Lung (tissue), 12 donors: ENCODE data around the gene EXOSC7. TPM values are rescaled to one million over a fixed set of nuclear protein-coding genes. Genes with fewer than 3 reads are reported as not detected.
A peak's percentile ranks its signal among the peaks of the same experiment; 100 is the strongest.

ENCODE experiments used
- ATAC-seq: fragments of 200-7000 bp; cut with Tn5 transposase; one replicate; pipeline ENCODE4 v1.9.1; 2020; ENCODE audit warnings: moderate number of reproducible peaks; ENCODE audit not compliant: insufficient read depth, low FRiP score
- DNase-seq, 3 donors: peaks; one replicate each; pipeline ENCODE4 v3.0.0-alpha.2; 2013 to 2017
- H3K27ac ChIP-seq, 2 donors: one replicate each; pipeline ENCODE4 v1.5.1; 2013; ENCODE audit warnings: mild to moderate bottlenecking in 2 of 2, moderate library complexity in 2 of 2, control low read depth in 1 of 2, inconsistent platforms in 1 of 2, low read depth in 1 of 2, low read length in 1 of 2
- H3K27me3 ChIP-seq, 3 donors: one replicate each; pipeline ENCODE4 v1.5.1; 2013; ENCODE audit warnings: low read length in 2 of 3; ENCODE audit not compliant: control insufficient read depth in 3 of 3, insufficient read depth in 3 of 3
- H3K36me3 ChIP-seq, 4 donors: one replicate each; pipeline ENCODE4 v1.5.1; 2013; ENCODE audit warnings: low read length in 4 of 4, mild to moderate bottlenecking in 1 of 4, moderate library complexity in 1 of 4; ENCODE audit not compliant: control insufficient read depth in 4 of 4, insufficient read depth in 4 of 4
- H3K4me1 ChIP-seq, 5 donors: one replicate each; pipeline ENCODE4 v1.5.1; 2013; ENCODE audit warnings: low read length in 5 of 5, mild to moderate bottlenecking in 2 of 5, moderate library complexity in 1 of 5; ENCODE audit not compliant: control insufficient read depth in 5 of 5, insufficient read depth in 5 of 5
- H3K4me3 ChIP-seq: one replicate; pipeline ENCODE4 v1.5.1; 2013; ENCODE audit warnings: mild to moderate bottlenecking, control low read depth, moderate library complexity
- H3K9ac ChIP-seq, 2 donors: one replicate each; pipeline ENCODE4 v1.5.1; 2013; ENCODE audit warnings: low read length in 2 of 2, control low read depth in 1 of 2; ENCODE audit not compliant: insufficient read depth in 1 of 2
- H3K9me3 ChIP-seq, 4 donors: one replicate each; pipeline ENCODE4 v1.5.1; 2013; ENCODE audit warnings: low read length in 3 of 4, mild to moderate bottlenecking in 1 of 4, moderate library complexity in 1 of 4; ENCODE audit not compliant: control insufficient read depth in 4 of 4, insufficient read depth in 3 of 4
- CTCF ChIP-seq: IDR thresholded peaks from 2 replicates; pipeline ENCODE4 v1.5.1; 2012; ENCODE audit warnings: mild to moderate bottlenecking; ENCODE audit errors: control extremely low read depth, extremely low read depth
- WGBS, 2 donors: extraction: QIAGEN DNeasy Blood & Tissue Kit; methylation state at CpG; one replicate each; pipeline ENCODE4 v1.1.7; 2013; 5-methylcytosine and 5-hydroxymethylcytosine counted together
- polyA plus RNA-seq, 2 donors: library from polyadenylated mRNA; stranded (reverse); fragments of 200-250 nt; gene quantifications; one replicate each; pipeline ENCODE4 v1.2.1, GENCODE V29; 2013
- total RNA-seq, 2 donors: library from RNA; depleted of rRNA in 1 of 2; stranded (reverse); fragments of >200 nt in 1 of 2; gene quantifications; one replicate each; pipeline ENCODE4 v1.2.1, GENCODE V29; 2014 to 2021
- donor health status: control.
- donor health status: control.
- donor health status: Bipolar disorder and iron deficiency.
- donor health status: healthy.
- donor health status: DM: yes; HTN: yes; CAD: no.

Gene EXOSC7
- total and polyA plus RNA-seq, 4 donors, result 37.4 to 67.2 (median 46.6) TPM

GRCh38 chr3:45002139-45002660, 26.2 kb downstream of the EXOSC7 start:
- TF ChIP-seq CTCF, result no peak
- no peak overlapping the region for H3K27ac ChIP-seq

GRCh38 chr3:45002720-45003119, 26.7 kb downstream of the EXOSC7 start:
- Histone ChIP-seq H3K36me3 (peaks cover 10 to 48% (median 34%) of the 10 kb centered on the region in 4 donors), H3K27ac (peak overlapping the region in 1 of 2 donors; percentile 46), H3K9ac (no peak overlapping the region)

More at GRCh38 chr3:45002139-45002660, 26.2 kb downstream of the EXOSC7 start:
- 73 to 91% methylated on average over 2 of the region's 2 CpGs for WGBS, 2 donors
- DNase-seq (no peak), ATAC-seq (no peak)
- no peak overlapping the region for H3K4me3 ChIP-seq
- H3K27me3 ChIP-seq, result no peaks in the 10 kb centered on the region
- H3K4me1 ChIP-seq, result peaks cover 0 to 10% (median 1%) of the 10 kb centered on the region in 5 donors
- peaks cover 12 to 50% (median 35%) of the 10 kb centered on the region in 4 donors for H3K36me3 ChIP-seq
- no peak overlapping the region for H3K9ac ChIP-seq
- H3K9me3 ChIP-seq, result no peaks in the 10 kb centered on the region

GRCh38 chr3:45003406-45003805, 27.4 kb downstream of the EXOSC7 start:
- DNase-seq, result no peak
- H3K36me3 ChIP-seq, result peaks cover 10 to 49% (median 34%) of the 10 kb centered on the region in 4 donors
- no peak for ATAC-seq
- no peak for TF ChIP-seq CTCF
- H3K4me1 ChIP-seq, result peaks cover 0 to 10% (median 1%) of the 10 kb centered on the region in 5 donors
- no peaks in the 10 kb centered on the region for H3K27me3 ChIP-seq
- H3K27ac ChIP-seq, result peak overlapping the region in 1 of 2 donors; percentile 15
- H3K4me3 ChIP-seq, result no peak overlapping the region
- H3K9me3 ChIP-seq, result no peaks in the 10 kb centered on the region
- H3K9ac ChIP-seq, result no peak overlapping the region

More at GRCh38 chr3:45002720-45003119, 26.7 kb downstream of the EXOSC7 start:
- no peak for ATAC-seq
- no peak overlapping the region for H3K4me3 ChIP-seq
- H3K27me3 ChIP-seq, result no peaks in the 10 kb centered on the region
- H3K9me3 ChIP-seq, result no peaks in the 10 kb centered on the region
- H3K4me1 ChIP-seq, result peaks cover 0 to 10% (median 1%) of the 10 kb centered on the region in 5 donors
- WGBS, 2 donors, result 57 to 66% methylated on average over 3 of the region's 3 CpGs
- no peak for TF ChIP-seq CTCF
- no peak for DNase-seq

GRCh38 chr3:45003859-45004258, 27.8 kb downstream of the EXOSC7 start:
- Histone ChIP-seq H3K9ac (no peak overlapping the region), H3K9me3 (no peaks in the 10 kb centered on the region), H3K4me1 (peaks cover 0 to 10% (median 2%) of the 10 kb centered on the region in 5 donors), H3K27me3 (no peaks in the 10 kb centered on the region), H3K4me3 (no peak overlapping the region), H3K36me3 (peaks cover 10 to 47% (median 34%) of the 10 kb centered on the region in 4 donors), H3K27ac (peak overlapping the region in 1 of 2 donors; percentile 15)
- 90 to 96% methylated on average over 2 of the region's 2 CpGs for WGBS, 2 donors
- no peak for TF ChIP-seq CTCF
- ATAC-seq (no peak), DNase-seq (no peak)
